HG02678 (cell line): ENCODE measurements around the gene MLLT3.

ENCODE experiments used
- ATAC-seq: cut with Tn5 transposase; IDR thresholded peaks from one replicate; pipeline ENCODE4 v1.9.1; 2021; ENCODE audit warnings: mild to moderate bottlenecking, moderate library complexity; ENCODE audit not compliant: unreplicated experiment

The MLLT3 gene

GRCh38 chr9:20395651-20396050 is 226.6 kb downstream of the MLLT3 start:
- ATAC-seq, result no peak

DNA sequence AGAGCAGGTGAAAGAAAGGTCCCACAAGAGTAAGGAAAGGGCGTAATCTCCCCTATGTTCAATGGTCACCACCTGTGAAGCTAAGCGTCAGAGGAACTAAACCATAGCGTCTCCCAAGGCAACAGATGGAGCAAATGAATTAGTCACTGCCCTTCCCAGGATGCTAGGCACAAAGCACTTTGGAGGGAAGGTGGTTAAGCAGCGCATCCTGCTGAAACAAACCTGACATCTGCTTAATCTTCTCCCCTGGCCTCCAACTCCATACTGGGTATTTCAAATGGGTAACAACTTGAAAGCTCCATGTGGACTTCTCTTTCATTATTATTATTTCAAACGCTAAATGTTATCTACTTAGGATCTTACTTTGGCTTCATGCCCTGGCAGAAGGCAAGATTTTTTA is 227.3 kb downstream of the MLLT3 start:
- no peak for ATAC-seq

- ATAC-seq, result no peak
These were observed 231.1 kb downstream of the MLLT3 start for GRCh38 chr9:20391208-20391607.

DNA sequence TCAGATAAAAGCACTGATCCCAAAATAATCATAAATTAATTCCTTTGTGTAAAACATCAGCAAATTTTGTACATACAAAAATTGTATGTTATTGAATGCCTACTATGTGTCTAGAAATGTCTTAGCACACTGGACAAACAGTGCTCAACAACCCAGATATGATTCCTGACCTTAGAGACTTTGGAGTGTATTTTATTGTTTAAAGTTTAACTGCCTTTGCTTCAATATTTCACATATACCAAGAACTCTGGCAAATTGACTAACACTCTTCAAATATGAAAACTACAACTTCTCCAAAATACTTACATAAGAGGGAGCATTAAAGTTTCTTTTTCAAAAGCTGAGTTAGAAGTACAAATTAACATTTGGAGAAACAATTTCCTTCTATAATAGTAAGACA is 231.9 kb downstream of the MLLT3 start:
- no peak for ATAC-seq

DNA sequence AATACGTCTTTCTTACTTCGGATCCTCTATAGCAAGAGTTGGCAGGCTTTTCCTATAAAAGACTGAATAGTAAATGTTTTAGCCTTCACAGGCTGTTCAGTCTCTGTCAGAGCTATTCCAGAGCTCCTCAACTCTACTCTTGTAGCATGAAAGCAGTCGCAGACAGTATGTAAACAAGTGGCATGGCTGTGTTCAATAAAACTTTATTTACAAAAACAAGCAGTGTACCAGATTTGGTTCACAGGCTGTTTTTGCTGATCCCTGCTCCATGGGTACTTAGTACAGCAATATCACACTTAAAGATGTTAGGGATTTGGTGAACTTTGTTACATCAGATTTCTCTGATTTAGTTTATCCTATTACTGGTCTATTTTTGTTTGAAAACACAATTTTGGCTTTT is 235.2 kb downstream of the MLLT3 start:
- no peak for ATAC-seq

DNA sequence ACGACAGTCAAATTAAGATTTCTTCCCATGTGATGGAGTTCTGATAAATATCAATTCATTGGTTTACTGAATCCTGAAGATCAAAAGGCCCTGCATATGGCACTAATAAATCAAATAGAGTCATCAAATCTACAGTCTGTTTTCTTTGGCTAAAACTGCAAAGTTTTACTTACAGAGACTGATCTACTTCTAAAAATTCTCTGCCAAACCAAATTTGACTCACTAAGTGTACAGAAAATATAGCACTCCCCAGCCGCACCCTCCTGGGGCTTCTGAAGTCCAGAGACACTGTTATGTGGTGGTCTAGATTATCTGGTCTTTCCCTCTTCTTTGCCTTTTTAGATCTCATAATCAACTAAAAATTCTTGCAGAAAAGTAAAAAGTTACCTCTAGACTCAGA is 237.7 kb downstream of the MLLT3 start:
- no peak for ATAC-seq

DNA sequence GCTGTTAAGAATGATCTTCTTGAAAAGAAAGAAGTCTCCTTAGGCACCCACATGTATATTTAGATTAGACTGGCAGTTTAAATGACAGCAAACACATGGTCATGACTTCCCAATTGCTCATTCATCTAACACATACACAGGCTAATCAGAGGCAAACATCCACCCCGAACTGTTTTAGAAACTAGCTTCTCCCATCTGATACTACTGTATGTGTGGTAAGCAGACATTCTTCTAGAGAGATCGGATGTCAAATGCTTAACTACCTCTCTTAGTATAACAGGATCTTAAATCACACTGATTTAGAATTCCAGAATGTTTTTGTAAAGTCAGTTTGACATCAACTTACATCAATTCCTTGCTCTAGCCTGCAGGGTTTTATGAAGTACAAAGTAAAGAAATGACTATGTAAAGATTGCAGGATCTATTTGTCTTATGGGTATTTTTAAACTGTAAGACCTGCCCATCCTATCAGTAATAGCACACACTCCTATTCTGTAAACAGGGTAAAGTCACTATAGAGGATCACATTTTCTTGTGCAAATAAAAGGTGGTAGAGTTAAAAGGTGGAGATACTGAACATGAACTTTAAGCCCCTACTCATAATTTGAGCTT is 239.7 kb downstream of the MLLT3 start:
- no peak for ATAC-seq

GRCh38 chr9:20380546-20380945 is 241.8 kb downstream of the MLLT3 start:
- no peak for ATAC-seq

DNA sequence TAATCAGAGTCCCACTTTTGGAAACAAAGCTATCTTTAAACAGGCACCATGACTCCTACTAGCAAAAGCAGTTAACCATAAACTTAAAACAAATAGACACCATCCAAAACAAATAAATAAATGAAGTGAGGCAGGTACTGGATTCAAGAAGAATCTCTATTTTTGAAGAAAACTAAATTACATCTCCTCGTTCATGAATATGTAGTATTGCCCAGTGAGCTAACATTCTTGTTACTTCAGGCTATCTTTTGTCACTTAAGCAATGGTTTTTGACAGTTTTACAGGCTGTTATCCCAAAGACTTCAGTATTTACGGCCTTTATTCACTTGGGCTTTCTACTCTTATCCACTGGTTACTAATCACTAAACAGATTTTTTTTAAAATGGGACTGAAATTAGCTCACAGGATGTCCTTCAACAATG is 242.5 kb downstream of the MLLT3 start:
- no peak for ATAC-seq

- ATAC-seq, result no peak
These were observed 243.4 kb downstream of the MLLT3 start for GRCh38 chr9:20378851-20379250.

DNA sequence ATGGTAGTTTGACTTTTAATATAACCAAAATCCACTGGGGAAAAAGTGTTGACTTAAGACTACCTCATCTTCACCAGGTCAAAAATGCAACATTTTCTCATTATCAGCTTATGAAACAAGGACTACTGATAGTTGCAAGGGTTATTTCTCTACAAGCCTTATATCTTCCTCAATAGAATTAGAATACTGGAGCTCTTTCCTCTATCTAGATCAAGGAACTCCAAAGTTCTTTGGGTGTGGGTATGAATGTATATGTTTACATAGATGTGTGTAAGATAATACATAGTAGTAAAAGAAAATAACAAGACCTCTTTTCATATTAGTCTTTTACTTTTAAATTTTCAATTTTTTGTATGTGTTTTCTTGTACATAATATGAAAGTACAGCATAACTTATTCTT is 244.5 kb downstream of the MLLT3 start:
- ATAC-seq, result no peak

DNA sequence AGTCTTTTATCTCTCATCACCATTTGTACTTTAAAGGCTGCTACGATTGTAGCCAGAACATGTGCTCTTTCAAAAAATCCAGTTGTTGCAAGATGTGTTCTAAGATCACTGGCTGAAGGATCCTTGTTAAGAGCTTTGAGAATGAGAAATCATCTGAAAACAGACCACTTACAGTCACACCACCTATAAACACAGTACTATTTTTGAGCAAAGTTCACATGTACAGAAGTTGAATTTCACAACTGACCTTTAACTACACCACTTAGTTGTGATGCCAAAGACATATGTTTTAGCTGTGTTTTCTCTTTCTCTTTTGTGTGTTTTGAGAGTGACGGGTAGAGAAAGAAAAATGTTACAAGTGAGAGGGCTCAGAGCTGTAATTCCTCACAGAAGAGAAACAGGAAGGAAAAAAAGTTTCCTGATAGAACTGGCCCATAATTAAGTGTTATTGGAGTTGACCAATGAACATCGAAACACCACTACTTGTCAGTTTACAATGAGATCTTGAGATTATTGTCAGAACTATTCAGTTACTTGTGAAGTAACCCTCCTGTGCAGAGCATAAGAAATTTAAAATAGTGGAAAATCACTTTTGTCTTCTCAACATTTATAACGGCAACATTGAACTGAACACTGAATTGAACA is 245.4 kb downstream of the MLLT3 start:
- peak; percentile 54 for ATAC-seq

GRCh38 chr9:20376042-20376441 is 246.3 kb downstream of the MLLT3 start:
- no peak for ATAC-seq

GRCh38 chr9:20373263-20373662 is 249.0 kb downstream of the MLLT3 start:
- ATAC-seq, result peak; percentile 59

- ATAC-seq, result no peak
These were observed 252.9 kb downstream of the MLLT3 start for GRCh38 chr9:20369391-20369790.

DNA sequence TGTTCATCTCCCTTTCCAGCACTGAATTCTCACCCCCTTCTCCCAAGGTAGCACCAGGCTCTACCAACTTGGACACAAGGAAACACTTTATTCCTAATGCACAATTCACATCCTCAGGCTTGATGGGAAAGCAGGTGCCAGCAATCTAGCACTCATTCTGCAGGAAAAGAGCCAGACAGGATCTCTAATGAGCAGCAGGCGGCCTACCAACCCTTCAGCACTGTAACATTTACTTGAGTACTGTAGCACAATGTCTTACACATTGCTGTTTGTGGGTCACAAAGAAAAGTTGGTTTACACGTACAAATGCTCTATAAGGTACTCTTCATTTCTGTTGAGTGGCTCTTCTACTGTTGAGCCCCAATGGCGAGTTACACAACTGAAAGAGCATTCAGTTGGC is 254.4 kb downstream of the MLLT3 start:
- ATAC-seq, result no peak

- ATAC-seq, result no peak
These were observed 257.3 kb downstream of the MLLT3 start for GRCh38 chr9:20364959-20365358.

GRCh38 chr9:20363233-20363632 is 259.1 kb downstream of the MLLT3 start:
- ATAC-seq, result no peak

DNA sequence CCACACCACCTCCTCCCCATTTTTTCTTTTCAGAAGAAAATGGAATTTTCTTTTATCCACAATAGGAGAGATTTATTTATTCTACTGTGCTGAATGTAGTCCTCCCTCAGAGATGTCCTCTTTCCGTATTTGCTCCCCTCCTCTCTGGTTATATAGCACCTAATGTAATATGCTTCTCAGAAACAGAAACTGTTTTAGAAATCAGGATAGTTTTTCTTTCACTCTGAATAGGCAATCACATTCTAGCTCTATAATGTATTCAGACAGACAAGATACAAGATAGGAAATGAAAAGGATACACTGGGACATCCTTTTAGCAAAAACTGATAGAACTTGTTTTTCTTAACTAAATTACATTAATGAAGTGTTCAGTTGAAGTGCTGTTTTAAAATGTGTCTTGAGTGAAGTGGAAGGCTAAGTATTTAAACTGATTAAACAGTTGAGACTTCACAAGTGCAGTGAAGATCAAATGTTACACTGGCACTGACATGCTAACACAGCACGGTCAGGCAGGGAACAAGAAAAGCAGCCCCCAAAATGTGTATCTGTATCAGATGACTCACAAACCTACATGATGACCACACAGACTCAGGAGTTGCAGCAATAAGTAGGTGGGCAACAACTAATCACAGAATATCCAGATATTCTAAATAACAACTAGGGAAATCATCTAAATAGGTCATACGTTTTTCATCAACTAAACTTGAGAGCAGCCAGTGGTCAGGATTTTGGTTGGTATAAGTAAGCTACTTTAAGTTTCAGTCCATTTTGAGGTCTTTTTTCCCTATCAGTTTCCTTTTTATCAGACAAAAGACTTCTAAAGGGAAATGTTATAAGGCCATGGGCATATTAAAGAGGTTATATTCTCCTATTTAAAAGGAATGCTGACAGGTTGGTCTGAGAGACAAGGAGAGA is 260.4 kb downstream of the MLLT3 start:
- ATAC-seq, result peak; percentile 61

DNA sequence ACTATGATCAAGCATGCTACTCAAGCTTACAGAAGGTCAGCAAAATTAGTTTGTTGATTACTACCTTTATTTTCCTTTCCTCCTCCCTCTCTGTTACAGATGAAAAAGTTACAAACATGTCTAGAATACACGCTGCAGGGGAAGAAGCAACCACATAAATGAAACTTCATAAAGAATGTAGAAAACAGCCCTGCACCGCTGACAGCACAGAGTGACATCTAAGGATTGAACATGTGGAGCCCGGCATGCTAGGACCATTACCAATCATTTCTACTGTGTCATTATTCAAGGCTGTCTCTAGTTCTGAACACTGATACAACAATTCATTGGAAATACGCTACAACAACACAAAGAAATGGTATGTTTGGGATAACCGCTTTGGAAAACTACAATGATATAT is 261.1 kb downstream of the MLLT3 start:
- ATAC-seq, result no peak

- no peak for ATAC-seq
These were observed 264.1 kb downstream of the MLLT3 start for GRCh38 chr9:20358207-20358606.

DNA sequence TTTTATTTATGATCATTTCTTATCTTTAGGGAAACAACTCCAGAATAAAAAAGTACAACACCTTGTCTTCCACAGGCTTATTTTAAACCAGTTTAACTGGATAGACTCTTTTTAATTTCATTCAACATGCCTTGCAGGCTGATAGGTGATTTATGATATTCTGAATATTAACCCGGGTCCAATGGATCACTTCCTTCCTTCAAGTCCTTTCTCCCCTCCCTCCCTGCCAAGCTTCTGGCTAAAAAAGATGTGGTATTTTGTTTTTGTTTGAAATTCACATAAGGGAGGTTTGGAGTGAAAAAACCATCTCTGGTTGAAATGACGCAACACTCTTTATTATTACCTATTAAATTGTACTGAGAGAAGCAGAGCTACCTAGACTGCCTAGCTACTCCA is 265.3 kb downstream of the MLLT3 start:
- no peak for ATAC-seq
